ENCODE measurements around the gene TNRC6C. TPM values are rescaled to one million over a fixed set of nuclear protein-coding genes. Genes with fewer than 3 reads are reported as not detected.

Gene TNRC6C
- polyA plus RNA-seq, 4 donors: 12.7 to 16.2 (median 13.7) TPM

DNA sequence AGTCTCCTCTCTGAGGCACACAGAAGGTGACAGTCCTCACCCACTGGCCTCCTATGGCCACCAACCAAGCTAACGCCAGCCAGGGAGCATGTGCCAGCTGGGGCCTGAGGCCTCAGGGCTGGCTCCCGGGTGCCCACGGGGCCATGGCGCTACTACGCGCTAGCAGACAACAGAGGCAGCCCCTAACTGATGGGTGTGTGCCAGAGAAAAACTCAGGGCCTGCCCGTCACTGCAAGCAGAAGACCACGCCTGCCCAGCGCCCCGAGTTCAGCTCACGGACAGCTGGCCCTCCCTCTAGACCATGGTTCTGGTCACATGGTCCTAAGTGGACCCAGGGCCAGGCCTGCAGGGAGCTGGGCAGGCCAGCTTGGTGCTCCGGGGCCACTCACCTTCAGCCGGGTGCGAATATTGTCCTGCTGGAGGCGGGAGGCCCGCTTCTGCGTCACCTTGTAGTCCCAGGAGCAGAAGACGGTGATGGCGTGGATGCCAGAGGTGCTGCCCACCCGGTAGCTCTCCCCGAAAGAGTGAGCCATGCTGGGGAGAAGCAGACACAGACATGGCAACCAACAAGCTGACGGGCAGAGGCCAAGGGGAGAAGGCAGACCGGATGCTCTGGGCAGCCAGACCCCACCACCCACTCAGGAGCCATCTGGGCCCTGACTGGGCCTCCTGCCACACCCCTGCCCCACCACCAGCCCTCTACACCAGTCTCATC lies 163.9 kb downstream of the TNRC6C start:
- no peak for DNase-seq (ENCODE audit: low read depth in 4 of 4, low spot score in 3 of 4)

DNA sequence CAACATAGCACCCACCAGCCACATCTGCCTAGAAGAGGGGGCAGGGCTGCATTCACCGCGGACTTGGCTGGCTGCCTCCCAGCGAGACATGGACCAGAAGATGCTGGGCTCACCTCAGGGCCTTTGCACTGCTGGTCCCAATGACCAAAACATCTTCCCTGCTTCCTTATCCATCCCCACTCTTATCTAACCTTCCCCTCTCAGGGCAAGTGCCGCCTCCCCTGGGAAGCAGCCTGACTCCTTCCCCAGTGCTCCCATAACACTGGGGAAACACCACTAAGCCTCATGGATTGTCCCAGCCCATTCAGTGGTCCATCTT lies 164.4 kb downstream of the TNRC6C start:
- no peak for DNase-seq (ENCODE audit: low read depth in 4 of 4, low spot score in 3 of 4)

GRCh38 chr17:78123258-78123929 lies 164.9 kb downstream of the TNRC6C start:
- DNase-seq (ENCODE audit: low read depth in 4 of 4, low spot score in 3 of 4): no peak

DNA sequence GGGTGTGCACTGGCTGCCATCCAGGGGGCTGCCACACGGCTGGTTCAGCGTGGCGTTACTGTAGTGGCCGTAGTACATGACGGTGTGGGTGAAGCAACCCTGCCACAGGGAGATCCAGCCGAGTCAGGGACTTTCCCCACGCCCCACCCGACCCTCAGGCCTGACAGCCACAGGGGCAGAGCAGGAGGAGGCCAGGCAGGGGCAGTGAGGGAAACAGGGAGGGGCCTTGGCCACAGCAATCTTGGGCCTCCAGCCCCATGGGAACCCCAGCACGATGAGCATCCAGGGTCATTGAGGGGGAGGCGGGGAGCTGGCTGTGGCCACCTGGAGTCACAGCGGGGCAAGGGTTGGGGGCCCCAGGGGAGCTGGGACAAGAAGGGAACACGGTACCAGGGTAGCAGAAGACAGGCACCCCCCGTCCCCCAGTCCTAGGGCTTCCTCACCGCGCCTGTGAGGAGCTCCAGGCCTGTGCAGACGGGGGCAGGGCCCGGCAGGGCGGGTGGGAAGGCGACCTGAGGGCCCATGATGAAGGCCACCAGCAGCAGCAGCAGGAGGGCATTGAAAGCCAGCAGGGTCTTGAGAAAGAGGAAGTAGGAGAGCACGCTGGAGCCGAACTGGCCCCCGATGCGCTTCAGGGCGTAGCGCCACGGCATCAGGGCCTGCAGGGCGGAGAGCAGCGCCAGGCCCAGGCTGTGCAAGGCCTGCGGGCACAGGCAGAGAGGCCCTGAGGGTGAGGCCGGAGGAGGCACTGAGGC lies 165.8 kb downstream of the TNRC6C start:
- no peak for DNase-seq (ENCODE audit: low read depth in 4 of 4, low spot score in 3 of 4)

GRCh38 chr17:78124836-78125137 lies 166.3 kb downstream of the TNRC6C start:
- no peak for DNase-seq (ENCODE audit: low read depth in 4 of 4, low spot score in 3 of 4)

DNA sequence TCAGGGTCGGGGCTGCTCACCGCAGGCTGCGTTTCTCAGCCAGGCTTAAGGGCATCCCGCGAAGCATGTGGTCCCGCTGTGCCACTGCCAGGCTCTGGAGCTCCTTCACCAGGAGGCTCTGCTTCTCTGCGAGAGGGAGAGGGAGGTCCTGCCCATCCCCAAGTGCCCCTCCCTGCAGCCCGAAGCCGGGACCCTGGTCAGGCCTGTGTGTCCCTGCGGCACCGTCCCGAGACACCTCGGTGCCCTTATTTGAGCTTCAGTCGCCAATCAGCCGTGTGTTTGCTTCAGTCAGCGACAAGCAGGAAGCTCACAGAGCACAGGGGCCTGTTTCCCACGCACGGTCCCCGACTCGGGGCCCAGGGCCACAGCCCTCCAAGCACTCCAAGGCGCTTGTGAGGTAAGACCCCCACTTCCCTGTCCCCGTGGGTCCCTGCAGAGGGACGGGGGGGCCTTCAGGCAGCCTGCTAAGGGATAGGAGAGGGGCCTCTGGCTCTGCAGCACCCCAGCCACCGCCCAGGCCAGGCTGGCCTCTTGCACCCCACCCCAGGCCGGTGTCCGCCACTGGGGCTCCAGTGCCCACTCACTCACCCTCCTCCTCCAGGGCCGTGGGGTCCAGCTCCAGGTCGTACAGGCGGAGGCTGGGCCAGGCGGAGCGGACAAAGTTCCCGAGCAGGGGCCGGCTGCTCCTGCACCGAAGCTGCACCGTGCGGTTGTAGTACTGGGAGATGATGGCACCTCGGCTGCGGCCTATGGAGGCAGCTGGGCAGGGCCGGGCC lies 166.8 kb downstream of the TNRC6C start:
- no peak for DNase-seq (ENCODE audit: low read depth in 4 of 4, low spot score in 3 of 4)

DNA sequence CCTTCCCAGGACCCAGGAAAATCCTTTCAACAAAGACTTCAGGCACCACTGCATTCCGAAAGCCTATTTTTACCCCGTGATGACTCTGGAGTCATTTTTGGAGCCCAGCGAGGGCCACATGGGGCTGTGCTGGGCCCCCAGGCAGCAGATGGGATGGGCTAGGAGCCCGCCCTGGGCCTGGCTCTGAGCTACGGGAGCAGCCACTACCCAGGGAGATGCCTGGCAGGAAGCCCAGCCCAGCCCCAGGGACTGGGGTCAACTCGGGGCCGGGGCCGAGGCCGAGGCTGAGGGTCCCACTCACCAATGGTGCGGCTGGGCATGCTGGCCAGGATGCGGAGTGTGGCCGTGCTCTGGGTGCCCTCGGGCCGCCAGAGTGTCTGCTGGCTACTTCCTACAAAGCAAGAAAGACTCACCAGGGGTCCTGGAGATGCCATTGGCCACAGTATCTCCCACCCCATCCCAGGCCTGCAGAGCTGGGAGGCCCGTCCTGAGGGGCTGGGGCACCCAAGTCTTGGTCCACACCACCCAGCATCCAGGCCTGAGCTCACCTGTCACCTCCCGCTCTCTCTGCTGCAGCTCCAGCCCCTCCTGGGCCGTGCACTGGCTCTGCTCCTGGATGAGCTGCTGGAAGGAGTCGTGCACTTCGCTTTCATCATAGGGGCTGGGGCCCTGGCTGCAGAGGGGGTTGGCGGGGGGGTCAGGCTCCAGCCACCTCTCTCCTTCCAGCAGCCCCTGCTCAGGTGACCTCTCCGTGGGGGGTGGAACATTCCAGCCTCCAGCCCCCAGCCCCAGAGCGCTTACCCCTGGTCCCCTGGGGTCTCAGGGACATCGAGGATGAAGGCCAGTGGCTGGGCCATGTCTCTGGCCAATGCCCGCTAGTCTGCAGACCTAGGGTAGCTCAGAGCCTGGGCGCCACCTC lies 167.7 kb downstream of the TNRC6C start:
- DNase-seq (ENCODE audit: low read depth in 4 of 4, low spot score in 3 of 4): no peak

DNA sequence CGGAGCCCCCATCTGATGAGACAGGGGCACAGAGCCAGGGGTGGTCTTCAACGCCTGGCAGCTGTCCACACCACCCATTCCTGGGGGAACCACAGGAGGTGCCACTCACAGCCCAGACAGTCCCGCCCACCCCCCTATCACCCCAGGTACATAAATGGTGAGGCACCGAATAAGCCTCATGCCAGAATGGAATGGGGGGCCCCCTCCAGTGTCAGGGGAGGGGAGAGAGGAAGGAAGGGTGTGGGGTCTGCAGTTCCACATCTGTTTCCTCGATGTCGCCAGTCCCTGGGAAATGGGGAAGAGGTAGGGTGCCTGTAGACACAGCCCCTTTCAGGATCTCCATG lies 168.4 kb downstream of the TNRC6C start:
- DNase-seq (ENCODE audit: low read depth in 4 of 4, low spot score in 3 of 4): no peak

DNA sequence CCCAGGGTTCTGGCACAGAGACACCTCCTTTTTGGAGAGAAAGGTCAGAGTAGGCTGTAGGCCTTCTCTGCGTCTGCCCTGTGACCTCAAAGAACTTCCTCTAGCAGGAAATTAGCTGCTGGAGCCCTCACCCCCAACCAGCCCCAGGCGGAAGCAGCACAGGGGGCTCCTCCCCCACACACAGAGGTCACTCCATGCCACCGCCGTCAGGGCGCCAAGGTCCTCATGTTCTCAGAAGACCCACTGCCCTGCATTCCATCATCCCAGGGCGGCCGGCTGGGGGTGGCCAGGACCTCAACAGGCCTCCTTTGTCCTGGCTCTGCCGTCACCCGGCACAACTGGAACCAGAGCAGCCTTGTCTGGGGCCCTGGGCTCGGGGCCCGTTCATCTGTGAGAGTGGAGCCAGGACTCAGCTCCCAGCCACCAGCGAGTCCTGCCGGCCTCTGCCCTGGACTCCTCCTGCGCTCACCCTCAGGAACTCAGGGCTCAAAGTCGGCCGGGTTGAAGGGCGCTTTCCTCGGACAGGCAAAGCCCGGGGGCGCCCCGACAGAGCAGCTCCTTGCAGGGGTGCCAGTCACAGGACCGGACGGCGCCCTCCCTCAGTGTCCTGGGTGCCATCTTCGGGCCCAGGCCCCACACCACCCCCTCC lies 168.9 kb downstream of the TNRC6C start:
- DNase-seq (ENCODE audit: low read depth in 4 of 4, low spot score in 3 of 4): no peak

- no peak for DNase-seq (ENCODE audit: low read depth in 4 of 4, low spot score in 3 of 4)
Measured at GRCh38 chr17:78127888-78128550, 169.5 kb downstream of the TNRC6C start.

- DNase-seq (ENCODE audit: low read depth in 4 of 4, low spot score in 3 of 4): no peak
Measured at GRCh38 chr17:78128551-78129350, 170.2 kb downstream of the TNRC6C start, which contains the start of gene TMC6. Gene TMC6, minus strand, starts transcription at chr17:78128755. Its CDS starts 1,923 bp downstream, at chr17:78126832.

DNA sequence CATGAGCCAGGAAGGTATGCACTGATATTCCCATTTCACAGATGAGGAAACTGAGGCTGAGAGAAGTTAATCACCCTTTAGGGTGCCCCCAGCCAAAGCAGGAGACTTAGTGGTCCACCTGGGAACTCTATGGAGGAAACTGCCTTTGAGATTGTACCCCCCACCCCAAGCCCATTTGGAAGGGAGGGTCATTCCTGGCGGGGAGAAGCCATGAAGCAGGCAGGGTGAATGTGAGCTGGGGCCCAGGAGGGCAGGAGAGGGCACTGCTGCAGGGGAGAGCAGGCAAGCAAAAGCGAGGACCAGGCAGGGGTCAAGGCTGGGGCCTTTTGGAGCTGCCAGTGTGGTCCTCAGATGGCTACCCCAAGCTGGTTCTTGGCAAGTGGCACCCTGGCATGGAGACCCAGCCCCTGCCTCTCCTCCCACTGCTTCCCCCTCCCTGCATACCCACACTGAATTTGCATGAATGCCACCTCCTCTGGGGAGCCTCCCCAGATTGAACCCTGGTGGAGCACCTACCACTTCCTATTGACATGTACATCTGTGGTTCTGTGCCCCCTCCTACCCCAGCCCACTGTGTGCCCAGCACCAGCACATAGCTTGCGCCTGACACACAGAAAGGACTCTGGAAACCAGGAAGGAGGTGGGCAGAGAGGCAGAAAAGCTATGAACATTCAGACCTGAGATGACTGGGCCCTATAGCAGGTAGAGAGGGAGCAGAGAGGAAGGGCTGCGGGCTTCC lies 171.0 kb downstream of the TNRC6C start:
- DNase-seq (ENCODE audit: low read depth in 4 of 4, low spot score in 3 of 4): no peak

- DNase-seq (ENCODE audit: low read depth in 4 of 4, low spot score in 3 of 4): no peak
Measured at GRCh38 chr17:78130090-78130436, 171.6 kb downstream of the TNRC6C start.

- DNase-seq (ENCODE audit: low read depth in 4 of 4, low spot score in 3 of 4): no peak
Measured at GRCh38 chr17:78130437-78131101, 172.1 kb downstream of the TNRC6C start, which contains the start of gene TMC8. Gene TMC8, plus strand, starts transcription at chr17:78130771. Its CDS starts 818 bp downstream, at chr17:78131589.

- no peak for DNase-seq (ENCODE audit: low read depth in 4 of 4, low spot score in 3 of 4)
Measured at GRCh38 chr17:78131172-78132083, 172.9 kb downstream of the TNRC6C start.

- DNase-seq (ENCODE audit: low read depth in 4 of 4, low spot score in 3 of 4): no peak
Measured at GRCh38 chr17:78132084-78132676, 173.7 kb downstream of the TNRC6C start.
